Activated CD4-positive, alpha-beta T cell treated with anti-CD3 and anti-CD28 coated beads for 48 hours (primary cell): ENCODE measurements around the gene ADGRL3.
"Not testable (repeated sequence)": the region's sequence is repeated elsewhere in the genome, so short reads cannot be mapped to it uniquely, and the experiment has no call there.

Experiments used
- DNase-seq: peaks from one replicate; pipeline ENCODE4 v3.0.0-alpha.2; 2020

Gene ADGRL3

DNA sequence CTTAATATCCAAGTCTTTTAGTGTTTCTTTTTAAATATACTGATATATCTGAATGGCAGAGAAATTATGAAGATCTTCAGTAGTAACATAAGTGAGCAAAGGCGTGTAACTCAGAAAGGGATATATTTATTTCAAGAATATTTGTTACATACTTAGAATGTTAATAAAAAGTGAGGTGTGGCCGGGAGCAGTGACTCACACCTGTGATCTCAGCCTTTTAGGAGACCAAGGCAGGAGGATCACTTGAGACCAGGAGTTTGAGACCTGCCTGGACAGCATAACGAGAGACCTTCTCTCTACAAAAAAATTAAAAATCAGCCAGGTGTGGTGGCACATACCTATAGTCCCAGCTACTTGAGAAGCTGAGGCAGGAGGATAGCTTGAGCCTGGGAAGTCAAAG, 651.0 kb downstream of the ADGRL3 start:
- DNase-seq, result no peak

DNA sequence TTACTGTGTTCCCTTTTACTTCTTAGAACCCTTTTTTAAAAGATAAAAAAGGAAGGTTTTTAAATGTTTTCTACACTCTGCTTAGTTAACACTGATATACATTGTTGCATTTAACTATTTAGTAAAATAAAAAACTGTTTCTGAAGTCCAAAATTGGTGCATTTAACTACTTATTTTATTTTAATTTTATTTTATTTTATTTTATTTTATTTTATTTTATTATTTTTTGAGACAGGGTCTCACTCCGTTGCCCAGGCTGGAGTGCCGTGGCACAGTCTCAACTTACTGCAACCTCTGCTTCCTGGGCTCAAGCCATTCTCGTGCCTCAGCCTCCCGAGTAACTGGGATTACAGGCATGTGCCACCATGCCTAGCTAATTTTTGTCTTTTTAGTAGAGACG, 652.0 kb downstream of the ADGRL3 start:
- DNase-seq, result not testable (repeated sequence)

DNA sequence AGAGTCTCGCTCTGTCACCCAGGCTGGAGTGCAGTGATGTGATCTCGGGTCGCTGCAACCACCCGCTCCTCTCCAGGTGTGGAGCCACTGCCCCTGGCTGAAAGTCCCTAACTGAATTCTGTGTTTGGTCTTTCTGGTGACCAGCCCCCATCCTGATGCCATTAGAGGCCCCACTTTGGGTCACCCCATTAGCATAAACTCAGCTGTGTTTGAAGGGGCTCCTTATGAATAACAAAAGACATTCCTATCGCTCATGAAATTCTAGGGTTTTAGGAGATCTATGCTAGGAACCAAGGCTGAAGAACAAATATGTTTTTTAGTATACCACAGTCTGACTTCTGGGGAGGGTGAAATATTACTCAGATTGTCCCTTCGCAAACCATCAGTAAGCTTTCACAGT, 652.9 kb downstream of the ADGRL3 start:
- no peak for DNase-seq

DNA sequence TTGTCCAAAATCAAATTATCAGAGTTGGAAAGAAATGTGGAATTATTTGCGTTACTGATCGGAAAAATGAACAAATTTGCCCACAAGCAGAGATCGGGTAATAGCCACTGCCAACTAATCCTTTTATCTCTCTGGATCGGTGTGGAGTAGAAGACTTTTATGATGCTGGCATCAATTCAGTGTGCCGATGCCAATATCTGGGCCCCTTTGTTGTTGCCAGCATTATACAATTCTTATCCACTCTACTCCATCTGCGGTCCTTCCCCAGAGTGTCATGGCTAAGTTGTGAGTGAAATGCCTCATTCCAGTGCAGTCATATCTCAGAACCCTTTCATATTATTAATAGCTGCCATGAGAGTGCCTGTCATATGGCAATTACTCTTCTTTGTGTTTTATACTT, 660.2 kb downstream of the ADGRL3 start:
- no peak for DNase-seq

DNA sequence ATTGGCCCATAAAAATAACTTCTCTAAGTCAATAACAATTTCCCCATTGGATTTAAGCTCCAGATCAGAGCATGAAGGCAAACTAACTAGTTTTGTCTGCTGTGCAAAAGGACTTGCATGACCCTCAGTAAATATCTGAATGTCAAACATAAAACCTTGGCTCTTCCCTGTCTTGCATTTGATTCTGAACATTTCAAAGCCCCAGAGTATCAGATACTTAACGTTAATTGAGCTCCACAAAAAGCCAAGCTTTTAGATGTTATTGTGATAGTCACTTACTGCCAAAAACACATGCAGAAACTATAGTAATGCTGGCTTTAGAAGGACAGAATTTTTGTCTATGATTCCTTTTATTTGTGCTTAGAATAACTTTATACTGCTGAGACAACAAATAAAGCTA, 664.2 kb downstream of the ADGRL3 start:
- no peak for DNase-seq

DNA sequence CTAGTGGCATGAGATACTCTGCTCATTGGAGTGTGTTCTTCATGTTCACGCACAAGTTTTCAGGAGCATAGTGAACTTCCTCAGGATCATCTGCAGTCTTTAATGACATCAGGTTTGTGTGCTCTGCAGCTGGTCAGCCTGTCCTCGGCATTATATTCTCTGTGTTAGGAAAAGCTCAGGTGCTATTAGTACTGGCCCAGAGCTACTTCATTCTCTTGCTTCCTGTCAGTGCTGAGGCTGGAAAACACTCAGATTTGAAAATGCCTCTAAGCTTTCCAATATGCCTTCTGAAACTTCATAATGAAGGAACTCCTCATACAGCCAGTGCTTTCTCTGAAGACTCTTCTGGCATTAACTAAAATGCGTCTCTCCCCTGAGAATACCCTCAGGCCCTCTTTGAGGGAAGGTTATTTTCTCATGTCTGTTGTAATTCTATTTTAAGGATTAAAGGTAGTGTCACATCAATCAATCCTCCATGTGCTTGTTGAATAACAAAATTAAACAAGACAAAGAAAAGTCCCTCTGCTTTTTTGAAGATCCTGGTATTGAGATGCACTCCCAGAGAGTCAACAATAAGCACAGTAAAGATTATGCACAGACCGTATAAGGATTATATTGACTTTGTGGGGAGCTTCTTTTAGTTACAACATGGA, 666.4 kb downstream of the ADGRL3 start:
- DNase-seq, result no peak

DNA sequence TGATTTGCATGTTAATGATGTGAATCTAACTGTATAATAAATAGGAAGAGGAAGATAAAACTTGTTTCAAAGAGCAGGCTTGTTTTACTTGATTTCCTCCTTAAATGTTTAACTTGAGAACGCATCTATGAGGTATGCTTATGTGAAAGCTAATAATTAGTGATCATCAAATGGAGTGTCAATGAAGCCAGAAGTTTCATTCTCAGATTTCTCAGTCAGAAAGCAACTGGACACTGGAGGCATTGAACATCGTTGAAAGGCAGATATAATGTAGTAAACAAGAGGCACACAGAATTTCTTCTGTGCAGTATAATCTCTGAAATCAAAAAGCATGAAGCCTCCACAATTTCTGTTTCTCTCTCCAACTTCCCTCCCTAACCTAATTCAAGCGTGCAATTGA, 672.9 kb downstream of the ADGRL3 start:
- no peak for DNase-seq

DNA sequence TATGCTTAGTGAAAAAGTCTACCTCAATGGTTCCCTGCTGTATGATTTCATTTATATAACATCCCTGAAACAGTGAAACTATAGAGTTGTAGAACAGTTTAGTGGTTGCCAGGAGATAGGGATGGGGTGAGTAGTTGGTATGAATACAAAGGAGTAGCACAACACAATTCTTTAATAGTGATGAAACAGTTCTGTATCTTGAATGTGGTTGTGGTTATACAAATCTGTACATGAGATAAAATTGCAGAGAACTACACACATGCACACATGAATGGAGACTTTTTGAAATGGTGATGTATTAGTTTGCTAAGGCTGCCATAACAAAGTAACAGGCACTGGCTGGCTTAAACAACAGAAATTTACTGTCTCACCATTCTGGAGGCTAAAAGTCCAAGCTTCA, 677.1 kb downstream of the ADGRL3 start:
- DNase-seq, result no peak

DNA sequence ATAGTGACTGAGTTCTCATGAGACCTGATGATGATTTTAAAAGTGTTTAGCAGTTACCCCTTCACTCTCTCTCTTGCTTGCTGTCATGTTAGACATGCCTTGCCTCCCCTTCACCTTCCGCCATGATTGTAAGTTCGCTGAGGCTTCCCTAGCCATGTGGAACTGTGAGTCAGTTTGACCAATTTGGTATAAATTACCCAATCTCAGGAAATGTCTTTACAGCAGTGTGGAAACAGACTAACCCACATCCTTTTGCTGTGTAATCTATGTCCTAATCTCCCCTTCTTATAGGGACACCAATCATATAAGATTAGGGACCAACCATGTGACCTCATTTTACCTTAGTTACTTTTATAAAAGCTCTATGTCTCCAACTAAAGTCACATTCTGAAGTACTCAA, 677.8 kb downstream of the ADGRL3 start:
- DNase-seq, result no peak

DNA sequence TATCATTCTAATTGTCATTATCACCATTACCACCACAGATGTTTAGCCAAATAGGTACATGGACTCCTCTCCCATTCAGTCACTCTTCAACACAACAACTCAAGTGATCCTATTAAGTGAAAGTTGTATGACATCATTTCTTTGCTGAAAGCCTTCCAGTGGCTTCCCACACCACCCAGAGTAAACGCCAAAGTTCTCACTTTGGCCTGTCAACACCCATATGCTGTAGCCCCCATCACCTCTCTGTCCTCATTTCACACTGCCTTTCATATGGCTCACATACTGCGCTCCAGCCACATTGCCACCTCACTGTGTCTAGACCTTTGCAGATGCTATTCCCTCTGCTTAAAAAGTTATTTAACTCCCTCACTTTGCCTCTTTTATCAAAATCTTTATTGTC, 682.3 kb downstream of the ADGRL3 start:
- no peak for DNase-seq

DNA sequence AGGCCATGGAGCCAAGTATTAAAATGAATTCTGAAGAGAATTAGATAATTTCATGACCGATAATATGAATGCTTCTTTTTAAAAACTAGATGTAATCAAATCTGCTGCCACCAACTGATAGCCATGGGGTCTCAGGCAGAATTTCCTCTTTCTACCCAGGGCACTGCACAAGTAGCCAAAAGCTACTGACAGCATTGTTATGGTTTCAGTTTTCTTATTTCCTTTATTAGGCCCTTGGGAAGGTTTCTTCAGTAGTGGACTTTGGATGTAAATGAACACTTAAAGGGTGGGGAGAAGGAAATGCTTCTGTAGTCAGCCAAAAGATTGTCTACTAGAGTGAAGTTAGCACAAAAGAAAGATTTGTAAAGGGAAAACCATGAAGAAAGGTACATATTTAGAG, 686.0 kb downstream of the ADGRL3 start:
- no peak for DNase-seq

DNA sequence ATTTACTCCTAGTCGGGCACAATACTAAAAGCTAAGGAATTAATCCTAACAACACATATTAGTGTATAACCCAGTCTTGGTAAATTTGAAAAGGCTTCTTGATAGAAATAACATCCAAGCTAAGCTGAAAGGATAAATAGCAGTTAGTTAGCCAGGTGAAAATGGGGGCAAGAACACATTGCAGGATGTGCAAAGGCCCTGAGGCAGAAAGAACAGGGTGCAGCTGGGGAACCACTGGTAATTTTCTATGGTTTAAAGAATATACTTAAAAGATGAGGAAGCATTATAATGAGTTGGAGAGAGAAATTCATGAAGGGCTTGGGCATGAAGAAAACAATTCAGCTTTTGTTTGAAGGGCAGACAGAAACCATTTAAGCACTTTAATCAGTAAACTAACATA, 689.0 kb downstream of the ADGRL3 start:
- DNase-seq, result no peak

DNA sequence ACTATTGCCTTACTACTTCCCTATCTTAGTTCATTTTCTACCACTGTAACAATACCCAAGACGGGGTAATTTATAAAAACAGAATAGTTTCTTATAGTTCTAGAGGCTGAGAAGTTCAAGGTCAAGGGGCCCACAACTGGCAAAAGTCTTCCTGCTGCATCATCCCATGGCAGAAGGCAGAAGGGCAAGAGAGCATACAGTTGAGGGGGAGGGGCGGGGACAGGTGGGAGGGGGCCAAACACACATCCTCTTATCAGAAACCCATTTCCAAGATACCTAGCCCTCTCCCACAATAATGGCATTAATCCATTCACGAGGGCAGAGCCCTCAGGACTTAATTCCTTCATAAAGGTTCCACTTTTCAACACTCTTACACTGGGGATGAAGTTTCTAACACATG, 690.2 kb downstream of the ADGRL3 start:
- DNase-seq, result no peak

DNA sequence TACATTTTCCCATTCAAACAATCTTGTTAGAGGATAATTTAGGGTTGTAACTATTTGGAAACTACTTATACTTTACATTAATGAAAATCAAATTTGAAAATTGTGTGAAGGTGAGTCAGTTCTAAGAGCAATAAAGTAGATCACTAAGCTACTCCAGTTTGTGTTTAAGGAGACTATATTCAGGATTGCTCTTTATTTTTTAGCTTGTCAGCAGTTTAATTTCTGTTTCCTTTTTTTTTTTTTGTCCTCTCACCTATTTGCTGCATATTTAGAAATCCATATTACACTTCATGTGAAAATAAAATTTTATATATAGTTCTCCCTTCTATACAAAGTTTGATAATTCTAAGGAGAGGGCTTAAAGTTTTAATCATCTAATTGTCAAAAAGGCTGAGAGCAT, 691.8 kb downstream of the ADGRL3 start:
- no peak for DNase-seq

DNA sequence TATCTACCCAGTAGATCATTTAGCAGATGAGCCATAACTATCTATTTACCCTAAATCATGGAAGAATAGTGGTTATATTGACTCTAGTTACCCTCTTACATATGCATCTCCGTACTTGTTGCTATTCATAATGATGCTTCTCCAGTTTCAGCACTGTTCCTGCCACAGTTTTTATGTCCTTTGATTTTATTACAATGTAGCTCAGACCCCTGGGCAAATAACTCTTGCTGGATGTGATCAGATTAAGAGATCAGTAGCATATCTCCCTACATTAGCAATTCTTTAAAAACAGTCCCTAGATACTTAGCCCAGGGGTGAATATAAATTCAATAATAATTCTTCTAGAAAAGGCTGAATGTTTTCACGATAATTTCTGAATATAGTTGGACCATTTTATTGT, 696.5 kb downstream of the ADGRL3 start:
- DNase-seq, result no peak

DNA sequence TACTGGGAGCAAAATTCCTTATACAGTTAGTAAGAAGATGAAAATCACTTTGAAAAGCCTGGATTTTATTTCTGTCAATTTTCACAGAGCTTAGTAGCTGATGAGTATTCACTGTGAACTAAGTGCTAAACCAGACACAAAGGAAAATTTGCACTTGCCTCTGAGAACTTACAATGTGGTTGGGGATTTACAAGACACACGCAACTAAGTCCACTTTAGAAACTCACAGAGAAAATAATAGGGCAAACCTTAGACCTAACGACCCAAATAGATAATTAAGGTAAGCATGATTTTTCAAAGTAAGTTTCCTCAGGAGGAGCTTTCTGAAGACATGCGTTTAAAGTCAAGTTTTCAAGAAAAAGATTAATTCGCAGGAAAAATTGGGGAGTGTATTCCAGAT, 708.9 kb downstream of the ADGRL3 start:
- DNase-seq, result no peak

DNA sequence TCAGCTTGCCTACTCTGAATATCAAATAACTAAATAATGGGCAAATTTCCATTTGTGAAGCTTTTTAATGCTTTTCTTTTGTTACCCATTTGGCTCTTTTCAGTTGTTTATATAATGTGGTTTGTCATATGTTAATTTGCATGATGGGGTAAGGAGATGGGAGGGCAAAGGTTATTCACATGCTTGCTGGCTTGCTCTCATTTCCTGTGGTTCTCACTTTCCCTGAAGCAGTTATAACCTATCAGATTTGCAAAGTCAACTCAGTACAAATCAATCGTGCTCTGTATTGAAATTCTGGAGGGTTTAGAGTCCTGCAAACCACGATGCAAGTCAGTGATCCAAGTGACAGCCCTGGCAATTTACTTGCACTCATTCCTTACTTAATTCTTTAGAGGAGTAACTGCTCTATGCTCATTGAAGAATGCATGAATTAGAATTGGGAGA, 711.2 kb downstream of the ADGRL3 start:
- DNase-seq, result no peak

DNA sequence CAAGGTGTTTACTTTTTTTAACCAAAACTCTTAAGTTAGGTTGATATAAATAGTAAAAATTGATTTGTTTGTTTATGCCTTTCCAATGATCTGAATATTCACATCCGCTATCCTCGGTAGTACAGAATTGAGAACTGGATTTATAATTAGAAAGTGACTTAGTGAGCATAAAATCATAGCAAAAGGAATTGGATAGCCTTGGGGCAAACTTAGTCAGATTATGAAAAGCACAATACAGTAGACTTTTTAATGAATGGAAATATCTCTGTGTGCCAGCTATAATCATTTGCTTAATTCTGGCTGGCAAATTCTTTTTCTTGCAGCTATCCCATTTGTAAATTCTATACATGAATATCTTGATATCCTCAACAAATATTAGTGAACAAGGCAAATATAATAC, 713.5 kb downstream of the ADGRL3 start:
- no peak for DNase-seq

DNA sequence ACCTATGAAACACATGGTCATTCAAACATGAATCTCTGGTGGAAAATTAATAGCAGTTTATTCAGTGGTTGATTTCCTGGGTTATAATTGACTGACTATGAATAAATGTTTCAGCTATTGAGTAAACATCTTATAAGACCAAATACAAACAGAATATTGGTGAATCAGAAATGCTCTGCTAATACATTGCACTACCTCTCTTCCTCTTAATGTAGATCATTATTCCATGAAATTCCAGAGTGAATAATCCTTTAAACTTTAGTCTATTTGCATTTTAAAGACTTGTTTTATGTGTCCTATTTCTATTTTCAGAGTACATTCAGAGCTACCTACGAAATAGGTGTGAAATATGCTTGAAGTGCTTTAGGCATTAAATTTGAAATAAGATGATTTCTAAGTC, 715.4 kb downstream of the ADGRL3 start:
- no peak for DNase-seq

DNA sequence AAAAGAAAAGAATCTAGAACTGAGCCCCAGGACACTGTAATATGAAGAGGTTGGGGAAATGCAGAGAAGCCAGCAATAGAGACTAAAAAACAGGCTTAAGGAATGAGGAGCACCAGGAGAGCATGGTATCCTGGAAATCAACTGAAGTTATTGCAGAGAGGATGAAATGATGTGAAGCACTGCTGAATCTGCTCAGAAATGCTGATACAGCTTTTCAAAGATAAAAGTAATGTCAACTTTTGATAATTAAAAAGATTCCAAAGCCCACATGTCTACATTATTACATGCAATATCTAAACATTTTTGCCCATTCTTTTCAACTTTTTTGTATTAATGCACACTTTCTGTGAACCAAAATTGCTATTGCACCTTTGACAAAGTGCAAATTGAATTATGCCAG, 718.4 kb downstream of the ADGRL3 start:
- no peak for DNase-seq

DNA sequence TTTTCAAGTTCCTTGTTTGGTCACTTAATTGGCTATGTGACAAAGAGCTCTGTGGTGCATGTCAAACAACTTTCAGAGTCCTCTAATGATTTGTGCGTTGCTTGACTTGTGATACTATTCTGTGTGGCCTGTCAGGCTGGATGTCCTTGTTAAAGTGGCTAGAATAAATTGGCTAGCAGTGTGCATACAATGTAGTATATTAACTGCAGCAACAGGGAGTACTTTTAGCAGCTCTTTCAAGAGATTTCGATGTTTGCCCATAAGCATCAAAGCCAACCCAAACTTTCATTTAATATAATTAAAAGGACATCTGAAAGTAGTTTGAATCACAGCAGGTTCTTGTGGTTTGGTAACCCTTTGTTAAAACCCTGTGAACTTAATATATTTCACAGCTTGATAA, 718.9 kb downstream of the ADGRL3 start:
- no peak for DNase-seq

DNA sequence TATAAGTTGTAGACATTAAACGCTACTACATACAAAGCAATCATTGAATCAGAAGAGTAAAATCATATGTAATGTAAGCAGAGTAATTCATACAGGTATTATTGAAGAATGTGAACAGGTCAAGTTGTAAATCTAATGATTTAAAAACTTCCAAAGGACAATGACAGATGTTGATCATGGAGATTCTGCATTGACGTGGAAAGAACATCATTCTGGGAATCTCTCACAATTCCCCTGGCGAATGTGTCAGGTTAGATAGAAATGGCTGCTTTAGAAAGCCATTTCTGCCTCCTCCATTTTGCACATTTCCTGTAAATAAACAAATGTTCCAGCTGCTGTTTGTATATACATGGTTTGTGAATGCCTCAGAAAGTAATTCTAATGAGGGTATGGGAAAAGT, 719.4 kb downstream of the ADGRL3 start:
- DNase-seq, result no peak

DNA sequence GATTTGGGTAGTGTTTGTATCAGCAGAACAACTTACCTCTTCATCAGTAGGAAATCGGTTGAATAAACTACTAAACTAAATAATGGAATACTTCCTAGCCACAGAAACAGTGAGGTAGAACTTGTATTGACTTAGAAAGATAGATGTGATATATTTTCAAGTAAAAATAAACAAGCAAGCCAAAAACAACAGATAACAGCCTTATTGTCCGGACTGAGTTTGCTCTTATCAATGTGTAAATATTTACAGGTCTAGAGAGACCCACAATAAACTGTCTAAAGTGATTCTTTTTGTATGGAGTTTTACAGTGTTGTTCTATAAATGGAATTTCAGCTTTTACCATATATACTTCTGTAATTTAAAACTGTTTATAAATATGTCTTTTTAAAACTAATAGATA, 721.8 kb downstream of the ADGRL3 start:
- no peak for DNase-seq

DNA sequence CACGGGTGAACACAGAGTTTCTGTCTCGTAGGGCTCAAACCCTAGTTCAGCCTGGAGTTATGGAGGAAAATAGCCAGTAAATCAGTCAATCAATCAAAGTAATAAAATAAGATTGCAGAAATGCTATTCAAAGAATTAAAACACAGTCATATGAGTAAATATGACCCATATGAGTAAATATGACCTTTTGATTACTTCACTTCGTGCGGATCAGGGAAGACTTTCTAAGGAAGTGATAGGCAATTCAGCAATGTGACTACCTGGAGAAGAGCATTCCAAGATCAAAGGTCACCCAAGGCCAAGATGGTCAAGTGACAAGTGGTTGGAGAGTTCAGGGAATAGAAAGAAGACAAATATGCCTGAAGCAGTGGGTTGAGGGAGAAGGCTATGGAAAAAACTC, 722.6 kb downstream of the ADGRL3 start:
- no peak for DNase-seq

DNA sequence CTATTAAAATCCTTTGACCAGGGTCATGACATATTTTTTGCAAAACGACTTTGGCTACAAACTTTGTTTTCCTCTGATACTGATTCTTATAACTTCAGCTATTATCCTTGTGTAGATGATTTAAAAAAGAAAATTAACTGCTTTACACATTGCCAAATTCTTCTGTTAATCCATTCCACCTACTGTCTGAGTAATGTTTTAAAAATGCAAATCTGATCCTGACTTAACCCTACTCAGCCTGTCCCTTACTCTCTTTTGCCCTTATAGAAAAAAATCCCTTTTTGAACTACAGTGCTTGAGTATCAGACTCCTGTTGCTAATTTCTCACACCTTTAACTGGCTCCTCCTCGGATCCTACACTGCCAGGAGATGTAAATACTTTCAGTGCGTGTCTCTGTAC, 723.1 kb downstream of the ADGRL3 start:
- no peak for DNase-seq

DNA sequence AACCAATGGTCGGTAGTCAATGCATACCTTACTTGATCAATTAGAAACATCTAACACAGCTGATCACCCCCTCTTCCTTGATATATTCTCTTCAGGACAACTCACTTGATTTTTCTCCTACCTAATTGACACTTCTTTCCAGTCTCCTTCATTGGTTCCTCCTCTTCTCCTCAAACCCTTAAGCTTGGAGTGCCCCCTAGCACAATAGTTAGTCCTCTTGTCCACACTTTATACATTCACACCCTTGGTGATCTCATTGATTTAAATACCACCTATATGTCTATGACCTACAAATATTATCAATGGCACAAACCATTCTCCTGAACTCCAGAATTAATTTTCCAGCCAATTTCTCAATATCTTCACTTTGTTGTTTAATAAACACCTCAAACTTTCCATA, 724.0 kb downstream of the ADGRL3 start:
- no peak for DNase-seq
